NCI-H1092 treated with DMSO at 0.1 percent for 48 hours (cell line): ENCODE measurements around the gene COL23A1.
A peak's percentile ranks its signal among the peaks of the same experiment; 100 is the strongest.

ENCODE experiments used
- DNase-seq: peaks from one replicate; lab custom pipeline; 2025; lab: John Stamatoyannopoulos, UW

COL23A1 gene

DNA sequence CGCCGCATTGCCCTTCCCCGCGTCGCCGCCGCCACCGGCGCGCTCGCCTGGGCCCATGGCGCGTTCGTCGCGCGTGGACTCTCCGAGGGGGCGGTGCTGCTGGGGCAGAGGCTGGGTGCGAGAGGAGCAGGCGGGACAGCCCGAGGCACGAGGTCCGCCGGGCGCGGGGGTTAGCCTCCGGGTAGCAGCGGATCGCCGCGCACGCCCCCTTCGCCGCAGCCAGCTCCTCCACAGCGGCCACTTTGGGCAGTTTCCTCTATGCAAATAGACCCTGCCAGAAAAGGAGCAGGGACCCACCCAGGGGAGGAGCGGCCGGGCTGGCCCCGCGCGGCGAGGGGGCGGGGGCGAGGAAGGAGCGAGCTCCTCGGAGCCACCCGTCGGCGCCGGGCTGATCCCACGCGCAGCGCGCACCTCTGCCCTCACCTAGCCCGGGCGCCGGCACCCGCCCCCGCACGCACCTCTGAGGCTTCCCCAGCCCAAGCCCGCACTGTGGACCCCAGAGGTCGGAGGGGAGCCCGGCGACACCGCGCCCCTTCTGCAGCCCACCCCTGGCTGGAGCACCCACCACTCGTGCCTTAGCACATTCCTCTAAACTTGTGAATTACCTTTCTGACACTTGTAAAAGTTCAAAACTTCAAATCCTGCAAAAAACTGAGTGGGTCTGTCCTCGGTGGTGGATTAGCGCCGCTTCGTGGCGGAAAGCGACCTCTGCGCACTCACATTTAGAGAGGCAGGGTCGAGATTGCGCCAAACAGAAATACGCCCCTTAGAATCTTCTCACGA is at the start of gene COL23A1:
COL23A1 (minus strand) TSS at position 253 of the 783 bp plus-strand sequence.
- peak; percentile 4 for DNase-seq

DNA sequence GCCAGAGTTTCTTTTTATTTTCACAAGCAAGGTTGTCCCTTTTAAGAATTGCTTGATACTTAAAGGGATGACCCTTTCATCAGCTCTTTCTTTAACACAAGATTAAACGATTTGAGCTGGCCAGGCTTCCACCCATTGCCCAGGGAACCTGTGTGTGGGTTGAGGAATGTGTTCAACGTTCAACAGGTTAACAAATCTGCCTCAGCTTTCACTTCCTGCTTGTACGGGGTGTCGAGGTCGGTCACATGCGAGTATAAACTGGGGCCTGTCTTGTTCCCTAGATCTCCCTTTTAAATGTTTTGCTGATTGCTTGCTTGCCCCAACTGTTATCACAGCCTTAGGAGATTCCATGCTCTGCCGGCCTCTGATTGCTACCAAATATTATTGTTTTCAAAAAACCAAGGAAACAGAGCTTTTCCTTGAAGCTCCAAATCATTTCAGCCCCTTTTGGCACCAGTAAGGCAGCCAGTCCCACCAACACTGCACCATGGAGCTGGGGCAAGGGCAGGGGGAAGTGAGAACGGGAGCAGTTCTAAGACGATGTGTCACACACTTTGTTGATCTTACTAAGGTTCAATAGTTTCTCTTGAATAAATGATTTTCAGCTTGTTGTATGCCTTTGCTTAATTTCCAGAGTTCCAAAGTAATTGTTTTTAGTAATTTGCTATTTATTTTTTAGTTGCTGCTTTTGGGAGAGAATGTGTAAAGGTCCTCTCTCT is 47.3 kb upstream of the COL23A1 start:
- no peak for DNase-seq

DNA sequence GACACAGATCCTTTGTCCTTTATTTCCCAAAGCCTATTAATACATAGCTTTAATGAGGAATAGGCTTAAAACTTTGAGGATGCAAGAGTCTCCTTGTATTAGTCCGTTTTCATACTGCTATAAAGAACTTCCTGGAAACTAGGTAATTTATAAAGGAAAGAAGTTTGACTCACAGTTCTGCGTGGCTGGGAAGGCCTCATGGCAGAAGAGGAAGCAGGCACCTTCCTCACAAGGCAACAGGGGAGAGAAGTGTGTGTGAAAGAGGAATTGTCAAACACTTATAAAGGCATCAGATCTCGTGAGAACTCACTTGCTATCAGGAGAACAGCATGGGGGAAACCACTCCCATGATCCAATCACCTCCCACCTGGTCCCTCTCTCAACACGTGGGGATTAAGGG is 42.1 kb upstream of the COL23A1 start:
- DNase-seq, result no peak

DNA sequence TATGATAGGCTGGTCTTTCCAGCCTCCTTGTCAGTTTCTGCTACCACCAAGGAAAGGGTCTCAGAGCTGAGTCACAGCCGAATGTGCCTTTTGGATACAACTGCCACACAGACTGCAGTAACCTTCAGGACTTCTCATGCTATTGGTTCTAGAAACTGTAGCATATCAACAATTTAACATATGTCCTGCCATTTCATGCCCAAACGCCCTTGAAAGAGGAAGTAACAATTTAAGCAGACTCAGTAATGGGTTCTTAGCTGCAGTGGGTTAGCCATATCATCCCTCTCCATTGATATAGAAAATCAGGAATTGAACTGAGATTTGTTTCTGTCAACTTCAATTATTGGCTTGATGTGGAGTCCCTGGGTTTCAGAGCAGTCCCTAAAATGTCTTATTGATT is 40.8 kb upstream of the COL23A1 start:
- DNase-seq, result no peak

DNA sequence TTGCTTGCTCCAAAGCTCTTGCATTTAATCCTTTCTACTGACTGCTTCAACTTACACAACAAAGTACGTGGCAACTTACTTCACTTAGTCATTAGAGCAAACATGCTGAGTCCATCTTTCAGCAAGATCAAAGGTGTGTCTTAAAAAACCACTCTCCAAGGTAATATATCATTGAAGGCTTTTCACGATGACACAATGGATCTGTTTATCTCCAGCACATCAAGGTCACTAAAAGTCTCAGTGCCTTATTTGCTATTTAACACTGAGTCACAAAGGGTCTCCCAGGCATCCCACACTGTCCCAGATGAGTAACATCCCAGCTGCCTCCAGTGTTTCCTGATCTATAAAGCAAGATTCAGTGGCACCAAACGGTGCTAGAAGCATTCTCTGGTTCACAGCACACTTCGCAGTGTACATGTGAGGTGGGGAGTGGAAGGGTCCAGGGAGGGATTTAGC is 40.3 kb upstream of the COL23A1 start:
- no peak for DNase-seq

DNA sequence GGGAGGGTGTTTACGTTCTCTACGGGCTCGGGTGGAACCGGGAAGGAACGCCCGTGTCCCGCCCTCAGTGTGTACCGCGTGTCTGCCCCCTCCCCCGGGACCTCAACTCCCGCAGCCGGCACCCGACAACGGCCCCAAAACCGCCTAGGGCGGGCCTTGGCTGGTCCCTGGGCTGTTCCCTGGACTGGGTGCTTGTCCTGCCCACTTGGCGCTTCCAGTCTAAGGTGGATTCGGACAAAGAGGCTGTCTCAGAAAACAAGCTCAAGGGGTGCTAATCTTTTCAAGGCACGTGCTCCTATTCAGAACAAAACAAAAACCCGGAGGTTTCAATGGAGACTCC is 37.0 kb upstream of the COL23A1 start:
- no peak for DNase-seq

DNA sequence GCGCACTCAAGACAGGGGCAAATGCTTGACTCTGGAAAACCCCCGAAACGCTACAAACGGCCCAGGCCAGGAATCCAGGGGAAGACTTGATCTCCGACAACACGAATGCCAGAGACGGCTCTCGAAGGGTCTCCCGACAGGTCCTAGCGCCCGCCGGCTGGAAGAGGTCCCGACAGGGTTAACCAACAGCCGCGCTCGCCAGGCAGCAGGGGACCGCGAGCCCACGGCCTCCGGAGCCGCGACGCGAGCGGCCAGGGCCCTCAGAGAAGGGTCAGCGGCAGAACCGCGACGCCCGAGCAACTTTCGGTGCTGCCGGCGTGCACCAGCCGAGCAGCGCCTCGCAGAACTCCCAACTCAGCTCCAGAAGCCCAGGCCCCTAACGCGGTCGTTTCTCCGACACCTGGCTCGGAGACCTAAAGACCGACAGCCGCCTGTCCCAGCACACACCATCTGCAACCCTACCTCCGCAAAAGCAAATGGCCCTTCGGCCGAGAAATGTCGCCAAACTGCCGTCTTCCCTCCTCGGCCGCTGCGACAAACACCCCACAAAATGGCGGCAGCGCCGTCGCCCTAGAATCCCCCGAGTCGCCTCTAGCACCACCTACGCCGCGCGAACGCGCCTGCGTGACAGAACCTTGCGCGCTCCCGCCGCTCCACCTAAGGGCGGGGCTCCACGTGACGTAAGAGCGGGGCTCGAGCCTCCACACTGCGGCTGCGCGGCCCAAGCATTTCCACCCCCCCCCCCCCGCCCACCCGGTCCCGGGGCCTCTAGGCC is 36.5 kb upstream of the COL23A1 start, which contains the start of gene CLK4:
CLK4 (minus strand) TSS at position 567 of the 775 bp plus-strand sequence. CDS start 3,634 bp downstream, outside the sequence.
- peak; percentile 82 for DNase-seq

DNA sequence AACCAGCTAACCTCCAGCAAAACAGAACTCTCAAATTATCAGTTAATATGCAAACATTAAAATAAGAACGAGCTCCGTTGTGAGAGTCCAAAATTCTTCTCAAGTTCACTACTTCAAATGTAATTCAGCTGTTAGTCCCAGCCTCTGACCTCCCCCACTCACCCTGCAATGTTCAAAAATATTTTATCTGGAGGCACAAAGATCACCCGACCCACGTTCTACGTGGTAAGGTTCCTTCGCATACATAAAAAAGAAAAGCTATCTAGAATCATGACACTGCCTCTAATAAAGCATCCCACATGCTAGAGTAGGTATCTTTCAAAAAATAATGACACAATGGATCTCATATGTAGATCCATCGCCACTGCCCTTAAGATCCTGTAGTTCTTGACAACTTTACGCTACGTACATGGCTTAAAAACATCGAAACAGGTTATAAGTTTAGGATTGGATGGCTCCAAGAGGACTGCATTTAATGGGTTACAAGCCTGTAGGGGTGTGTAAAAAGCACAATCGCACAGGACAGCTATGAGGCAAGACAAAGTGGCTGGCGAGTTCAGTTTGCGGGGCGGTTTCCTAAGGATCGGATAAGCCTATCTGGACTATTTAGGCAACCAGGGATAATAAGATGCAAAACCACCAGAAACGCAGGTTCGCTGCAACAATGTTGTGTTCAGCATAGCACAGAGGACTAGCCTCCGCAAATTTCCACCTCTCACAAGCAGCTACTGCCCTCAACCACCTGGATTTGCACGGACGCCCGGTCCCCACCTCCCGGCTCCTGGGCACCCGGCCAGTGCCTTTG is 35.7 kb upstream of the COL23A1 start:
- DNase-seq, result no peak

DNA sequence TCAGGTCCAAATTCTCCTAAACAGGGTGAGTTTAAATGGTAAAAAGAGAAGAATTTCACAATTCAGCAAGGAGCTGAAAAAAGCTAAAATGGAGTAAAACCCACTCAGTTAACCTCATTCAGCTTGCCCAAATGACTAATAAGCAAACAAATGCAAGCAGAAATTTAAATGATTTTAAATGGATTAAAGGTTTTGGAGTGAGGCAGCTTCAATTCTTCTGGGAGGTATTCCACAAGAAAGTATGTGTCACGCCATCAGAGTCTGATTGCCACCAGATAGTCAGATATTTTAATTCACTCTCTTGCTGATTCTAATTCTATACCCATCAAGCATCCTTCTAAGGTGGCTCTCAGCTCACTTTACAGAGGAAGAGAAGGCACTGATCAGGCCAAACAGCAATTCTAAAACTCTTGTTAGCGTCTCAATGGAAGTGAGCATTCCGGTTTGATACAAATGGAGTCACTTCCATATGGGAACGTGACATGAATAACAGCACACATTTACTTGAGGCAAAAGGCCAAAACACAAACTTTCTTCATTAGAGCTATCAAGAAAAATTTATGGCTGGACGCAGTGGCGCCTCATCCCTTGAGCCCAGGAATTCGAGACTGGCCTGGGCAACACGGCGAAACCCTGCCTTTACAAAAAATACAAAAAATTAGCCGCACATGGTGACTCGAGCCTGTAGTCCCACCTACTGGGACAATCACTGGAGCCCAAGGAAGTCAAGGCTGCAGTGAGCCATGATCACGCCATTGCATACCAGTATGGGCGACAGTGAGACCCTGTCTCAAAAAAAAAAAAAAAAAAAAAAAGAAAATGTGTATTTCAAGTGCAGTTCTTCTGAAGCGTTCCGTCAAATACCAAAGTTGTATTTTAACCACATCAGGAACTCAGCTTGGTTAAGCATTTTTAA is 34.7 kb upstream of the COL23A1 start:
- no peak for DNase-seq

DNA sequence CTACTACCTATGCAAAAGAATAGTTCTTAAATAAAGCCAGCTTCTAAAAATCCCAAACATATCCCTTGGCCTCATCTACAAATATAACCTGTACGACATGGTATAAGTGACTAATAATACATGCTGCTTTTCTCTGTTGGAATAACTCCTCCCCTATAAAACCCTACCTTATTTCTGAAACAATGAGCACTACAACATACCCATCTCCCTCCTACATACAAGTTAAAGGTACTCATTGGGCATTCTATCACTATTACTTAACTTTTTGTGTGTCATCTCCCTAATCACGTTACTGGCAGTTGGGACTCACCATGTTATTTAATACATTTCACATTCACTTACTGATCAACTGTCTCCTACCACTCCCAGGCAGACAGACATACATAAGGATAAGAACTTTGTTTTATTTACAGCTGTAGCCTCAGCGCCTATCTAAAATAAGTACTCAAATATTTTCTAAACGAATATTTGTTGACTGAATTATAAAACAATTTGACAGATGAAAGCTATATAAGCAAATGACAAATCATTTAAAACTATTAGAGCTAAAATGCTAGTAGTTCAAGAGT is 32.6 kb upstream of the COL23A1 start:
- no peak for DNase-seq

DNA sequence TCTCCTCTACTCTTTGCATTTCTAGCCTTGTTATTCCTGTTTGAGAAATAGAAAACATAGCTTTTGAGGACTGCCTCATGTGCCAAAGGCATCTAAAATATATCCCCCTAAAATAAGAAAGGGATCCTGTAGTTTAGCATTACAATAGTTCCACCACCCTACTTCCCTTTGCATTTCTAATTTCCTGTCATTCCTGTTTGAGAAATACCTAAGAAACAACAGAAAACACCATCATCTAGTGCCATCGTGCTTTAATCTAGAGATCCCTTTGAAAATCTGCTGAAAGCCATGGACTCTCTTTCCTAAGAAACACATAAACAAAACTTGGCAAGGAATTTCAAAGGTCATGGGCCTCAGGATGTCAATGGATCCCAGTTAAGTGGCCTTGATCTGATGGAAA is 29.2 kb upstream of the COL23A1 start:
- DNase-seq, result no peak

DNA sequence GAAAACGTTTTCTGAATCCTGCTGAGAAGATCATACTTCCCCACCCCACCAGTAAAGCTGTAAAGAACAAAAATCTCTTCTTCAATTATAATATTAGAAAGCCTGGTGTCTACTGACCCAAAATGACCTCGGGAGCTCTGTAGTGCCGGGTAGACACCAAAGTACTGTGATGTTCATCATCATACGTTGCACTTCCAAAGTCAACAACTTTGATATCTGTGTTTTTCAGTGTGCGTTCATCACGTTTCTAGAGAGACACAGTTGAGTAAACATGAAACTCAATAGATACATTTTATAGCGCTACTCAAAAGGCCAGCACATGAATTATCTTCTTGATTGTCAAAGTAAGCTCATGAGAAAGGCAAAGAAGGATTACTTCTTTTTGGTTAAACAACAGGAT is 22.1 kb upstream of the COL23A1 start:
- no peak for DNase-seq

DNA sequence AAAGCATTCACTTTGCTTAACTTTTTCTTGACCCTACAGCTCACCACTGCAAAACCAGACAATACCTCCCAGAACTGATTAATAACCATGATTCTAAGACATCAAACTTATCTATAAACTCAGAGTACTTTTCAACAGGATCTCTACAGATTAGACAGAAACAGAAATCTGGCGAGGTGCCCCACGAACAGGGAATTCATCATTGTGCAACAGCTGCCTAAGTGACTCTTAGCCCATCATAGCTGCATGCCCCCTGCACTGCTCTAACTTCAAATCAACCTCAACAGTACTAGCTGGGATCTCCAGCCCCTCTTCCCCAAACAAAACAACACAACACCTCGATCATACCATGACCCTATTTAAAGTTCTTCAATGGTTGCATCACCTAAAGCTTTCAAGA is 16.1 kb upstream of the COL23A1 start:
- no peak for DNase-seq

DNA sequence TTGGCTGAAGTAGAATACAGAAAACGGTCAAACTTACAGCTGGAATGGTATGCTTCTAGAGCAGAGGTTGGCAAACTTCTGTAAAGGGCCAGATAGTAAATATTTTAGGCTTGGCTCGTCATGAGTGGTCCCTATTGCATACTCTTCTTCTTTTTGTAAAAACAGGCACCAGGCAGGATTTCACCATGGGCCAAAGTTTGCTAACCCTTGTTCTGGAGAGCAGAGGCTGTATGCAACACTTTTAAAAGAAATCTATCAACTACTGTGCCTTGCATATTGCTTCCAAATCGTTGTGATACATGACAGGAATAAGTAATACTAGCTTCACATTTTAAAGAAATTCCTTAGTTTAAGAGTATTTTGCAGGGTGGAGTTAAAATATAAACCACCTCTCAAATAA is 15.6 kb upstream of the COL23A1 start:
- DNase-seq, result no peak

DNA sequence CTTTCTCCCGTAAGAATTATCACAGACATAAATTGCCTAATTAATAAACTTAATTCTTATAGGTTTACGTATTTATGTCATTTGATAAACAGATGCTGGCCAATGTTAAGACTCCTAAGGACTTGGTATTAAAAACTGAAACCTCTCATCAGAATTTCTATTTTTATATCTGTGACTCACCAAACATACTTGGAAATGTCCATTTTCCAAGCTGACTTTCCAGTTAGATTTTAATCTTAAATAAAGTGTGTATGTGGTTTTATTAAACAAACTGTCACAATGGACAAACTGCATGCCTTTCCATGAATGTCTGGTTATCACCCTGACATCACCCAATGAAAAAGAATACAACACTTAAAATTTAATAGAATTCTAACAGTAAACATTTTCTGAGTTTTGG is 12.6 kb upstream of the COL23A1 start:
- no peak for DNase-seq

DNA sequence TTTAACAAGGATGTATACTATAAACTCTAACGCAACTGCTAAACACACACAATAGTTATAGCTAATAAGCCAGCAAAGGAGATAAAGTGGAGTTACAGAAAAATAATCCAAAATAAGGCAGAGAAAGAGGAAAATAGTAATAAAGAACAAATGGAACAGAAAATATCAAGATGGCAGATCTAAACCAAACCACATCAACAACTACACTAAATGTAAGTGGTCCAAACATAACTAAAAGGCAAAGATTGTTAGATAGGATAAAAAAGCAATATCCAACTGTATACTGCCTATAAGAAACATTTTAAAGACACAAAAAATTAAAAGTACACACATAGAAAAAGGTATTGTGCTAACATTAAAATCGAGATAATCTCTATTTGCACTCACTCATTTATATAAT is 5.6 kb upstream of the COL23A1 start:
- DNase-seq, result no peak

DNA sequence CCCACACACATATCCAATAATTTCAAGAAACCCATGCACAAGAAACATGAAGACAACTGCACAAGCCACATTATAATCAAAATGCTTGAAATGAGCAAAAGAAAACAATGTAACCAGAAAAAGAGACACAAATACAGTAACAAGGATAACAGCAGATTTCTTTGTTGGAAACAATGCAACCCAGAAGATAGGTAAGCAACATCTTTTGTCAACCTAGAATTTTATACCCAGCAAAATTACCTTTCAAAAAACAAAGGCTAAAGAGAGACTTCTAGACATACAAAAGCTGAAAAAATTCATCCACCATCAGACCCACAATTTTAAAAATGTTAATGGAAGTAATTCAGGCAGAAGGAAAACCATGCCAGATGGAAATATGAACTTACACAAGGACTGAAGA is 5.0 kb upstream of the COL23A1 start:
- DNase-seq, result no peak

DNA sequence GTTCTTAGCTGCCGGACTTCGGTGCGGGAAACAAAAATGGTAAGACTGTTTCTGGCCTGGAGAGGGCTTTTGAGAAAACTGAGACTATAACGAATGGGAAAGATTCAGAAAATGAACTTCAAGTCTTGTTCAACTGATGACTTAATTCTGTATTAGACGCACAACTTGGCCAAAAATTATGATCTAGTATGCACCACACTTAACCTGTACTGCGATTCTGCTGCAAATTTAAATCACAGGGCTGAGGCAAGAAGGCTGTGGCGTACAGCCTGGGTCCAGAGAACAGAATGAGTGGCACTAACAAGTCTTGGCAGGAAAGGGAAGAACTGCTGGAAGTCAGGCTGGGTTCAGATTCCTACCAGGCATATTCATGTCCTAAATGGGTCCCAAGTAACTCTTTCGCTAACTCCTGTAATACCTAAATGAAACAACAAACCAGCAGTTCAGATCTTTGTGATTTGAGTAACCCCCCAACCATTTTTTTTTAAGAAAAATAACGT is 781 bp upstream of the COL23A1 start:
- no peak for DNase-seq

DNA sequence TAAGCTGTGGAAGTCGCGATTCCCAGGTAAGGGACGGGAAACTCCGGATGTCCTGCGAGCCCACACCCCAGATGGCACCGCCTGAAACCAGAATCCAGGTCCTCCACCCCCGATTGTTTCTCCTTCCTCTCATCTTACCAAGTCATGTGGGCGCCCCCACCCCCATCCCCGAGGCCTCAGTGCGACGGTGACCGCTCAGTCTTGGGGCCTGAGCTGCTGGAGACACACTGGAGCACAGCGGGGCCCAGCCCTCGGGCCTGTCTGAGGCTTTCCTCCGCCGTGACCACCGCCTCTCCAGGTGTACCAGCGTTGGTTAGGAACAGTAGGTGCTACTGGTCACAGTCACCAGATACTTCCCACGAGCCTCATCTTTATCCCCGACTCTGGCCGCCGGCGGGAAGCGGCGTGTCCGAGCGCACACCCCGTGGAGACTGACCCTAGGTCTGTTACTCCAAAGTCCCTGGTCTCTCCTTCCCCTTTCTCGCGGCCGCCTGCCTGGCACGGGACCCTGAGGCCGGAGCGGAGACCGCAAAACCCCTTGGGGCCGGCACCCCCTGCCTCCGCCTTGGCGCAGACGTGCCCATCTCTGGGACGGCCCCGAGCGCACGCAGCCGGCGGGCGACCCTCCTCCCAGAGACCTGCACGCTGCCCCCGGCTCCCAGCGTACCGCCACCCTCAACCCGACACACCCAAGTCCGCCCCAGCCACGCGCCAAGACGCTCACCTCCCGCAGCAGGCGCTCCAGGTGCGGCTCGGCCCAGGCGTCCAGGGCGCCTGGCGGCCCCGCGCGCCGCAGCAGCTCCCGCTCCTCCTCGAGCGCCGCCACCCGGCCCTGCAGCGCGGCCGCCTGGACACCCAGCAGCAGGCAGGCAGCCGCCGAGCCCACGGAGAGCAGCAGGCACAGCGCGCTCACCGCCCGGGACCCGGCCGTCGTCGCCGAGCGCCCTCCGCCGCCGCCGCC is 733 bp downstream of the COL23A1 start:
- DNase-seq, result peak; percentile 1
